Tibial nerve (tissue), 3 donors: ENCODE results near the gene HCN2.

ENCODE experiments used
- CTCF ChIP-seq, 5 experiments: fragments of 200-600 bp in 3 of 5; fragments of 450-650 bp in 2 of 5; sonication (generic) in 3 of 5; IDR thresholded peaks; one replicate each; pipeline ENCODE4 v1.5.1; 2016 to 2019; ENCODE audit warnings: antibody characterized with exemption in 5 of 5, mild to moderate bottlenecking in 3 of 5, moderate library complexity in 2 of 5
- POLR2A ChIP-seq, 2 donors: fragments of 450-650 bp; IDR thresholded peaks; one replicate each; pipeline ENCODE4 v1.6.1; 2017; ENCODE audit warnings: antibody characterized with exemption in 2 of 2, mild to moderate bottlenecking in 2 of 2, moderate library complexity in 2 of 2

GRCh38 chr19:625257-625656, 35.6 kb downstream of the HCN2 start:
- TF ChIP-seq CTCF (IDR thresholded peaks at IDR 0.05), result no peak
- TF ChIP-seq POLR2A (IDR thresholded peaks at IDR 0.05), result no peak
